Endothelial cell of umbilical vein (primary cell): ENCODE data around the gene SLC6A18.

ENCODE experiments used
- CTCF ChIP-seq, 2 donors: IDR thresholded peaks; 1 replicate in 1 of 2; 2 replicates in 1 of 2; pipeline ENCODE4 v1.5.1; 2011; ENCODE audit warnings: low read length in 2 of 2, mild to moderate bottlenecking in 2 of 2, moderate library complexity in 2 of 2, control low read depth in 1 of 2, inconsistent platforms in 1 of 2, low read depth in 1 of 2; ENCODE audit not compliant: insufficient read depth in 1 of 2; ENCODE audit errors: extremely low read depth in 1 of 2
- EZH2 ChIP-seq: IDR thresholded peaks from 2 replicates; pipeline ENCODE4 v1.6.1; 2012; ENCODE audit warnings: borderline replicate concordance, low read depth, mild to moderate bottlenecking, moderate library complexity, low read length, inconsistent platforms; ENCODE audit not compliant: severe bottlenecking
- POLR2A ChIP-seq: IDR thresholded peaks from 2 replicates; pipeline ENCODE4 v1.6.1; 2012; ENCODE audit warnings: low read depth, mild to moderate bottlenecking, control low read depth, low read length
- POLR2AphosphoS5 ChIP-seq: IDR thresholded peaks from 2 replicates; pipeline ENCODE4 v1.6.1; 2012; ENCODE audit warnings: low read depth, mild to moderate bottlenecking, control low read depth, low read length, moderate library complexity; ENCODE audit not compliant: insufficient read depth

- TF ChIP-seq POLR2AphosphoS5 = no peak
- no peak for TF ChIP-seq CTCF (IDR thresholded peaks at IDR 0.05; ENCODE audit: extremely low read depth in 1 of 2, insufficient read depth in 1 of 2, low read depth in 1 of 2, low read length in 2 of 2)
- no peak for TF ChIP-seq EZH2
- TF ChIP-seq POLR2A = no peak
These were observed 5.9 kb upstream of the SLC6A18 start for GRCh38 chr5:1219098-1219767.
